Endodermal cell (in vitro differentiated cells): ENCODE data around the gene C18orf32. TPM values are rescaled to one million over a fixed set of nuclear protein-coding genes. Genes with fewer than 3 reads are reported as not detected.

Experiments
- DNase-seq: peaks from one replicate; pipeline ENCODE4 v3.0.0-alpha.2; 2017
- H3K27ac ChIP-seq: 2 replicates; pipeline ENCODE4 v1.5.1; 2013; ENCODE audit warnings: mild to moderate bottlenecking, low read depth, low read length, moderate library complexity
- H3K27me3 ChIP-seq: 2 replicates; pipeline ENCODE4 v1.6.1; 2013; ENCODE audit warnings: mild to moderate bottlenecking, low read length, moderate library complexity; ENCODE audit not compliant: insufficient read depth, control insufficient read depth, poor library complexity, severe bottlenecking
- H3K36me3 ChIP-seq: 2 replicates; pipeline ENCODE4 v1.7.0; 2013; ENCODE audit warnings: mild to moderate bottlenecking, low read length, moderate library complexity; ENCODE audit not compliant: control insufficient read depth, insufficient read depth
- H3K4me1 ChIP-seq: one replicate; pipeline ENCODE4 v1.7.0; 2013; ENCODE audit warnings: low read length; ENCODE audit not compliant: control insufficient read depth, insufficient read depth
- H3K4me3 ChIP-seq: 2 replicates; pipeline ENCODE4 v1.5.1; 2013; ENCODE audit warnings: mild to moderate bottlenecking, low read length, moderate library complexity
- H3K9ac ChIP-seq: 2 replicates; pipeline ENCODE4 v1.6.1; 2013; ENCODE audit warnings: mild to moderate bottlenecking, low read length, moderate library complexity; ENCODE audit not compliant: poor library complexity, severe bottlenecking; ENCODE audit errors: extremely low read depth
- H3K9me3 ChIP-seq: 2 replicates; pipeline ENCODE4 v1.6.1; 2013; ENCODE audit warnings: mild to moderate bottlenecking, low read length, moderate library complexity; ENCODE audit not compliant: control insufficient read depth
- H3K27ac Mint-ChIP-seq: 2 replicates; pipeline ENCODE4 v1.8.0; 2020; ENCODE audit warnings: mixed read lengths
- H3K27me3 Mint-ChIP-seq: 2 replicates; pipeline ENCODE4 v1.8.0; 2021; ENCODE audit warnings: mild to moderate bottlenecking, mixed read lengths; ENCODE audit not compliant: insufficient read depth
- H3K36me3 Mint-ChIP-seq: 2 replicates; pipeline ENCODE4 v1.8.0; 2020; ENCODE audit warnings: low read depth, mixed read lengths
- H3K4me1 Mint-ChIP-seq: 2 replicates; pipeline ENCODE4 v1.8.0; 2020; ENCODE audit warnings: mixed read lengths
- H3K4me3 Mint-ChIP-seq: 2 replicates; pipeline ENCODE4 v1.8.0; 2020; ENCODE audit warnings: mild to moderate bottlenecking, moderate library complexity, mixed read lengths
- H3K9me3 Mint-ChIP-seq: 2 replicates; pipeline ENCODE4 v1.8.0; 2020; ENCODE audit warnings: mild to moderate bottlenecking, mixed read lengths
- CTCF ChIP-seq: fragments of 200-600 bp; sonication (generic); conservative IDR thresholded peaks from 2 replicates; pipeline ENCODE4 v1.5.0; 2021; ENCODE audit warnings: antibody characterized with exemption, mild to moderate bottlenecking
- WGBS, 2 experiments: methylation state at CpG; one replicate each; pipeline versions ENCODE4 v1.1.5 to v1.1.7; 2013; ENCODE audit warnings: missing lambda C conversion rate in 2 of 2, mixed read lengths in 1 of 2; ENCODE audit not compliant: insufficient coverage in 1 of 2, insufficient read length in 1 of 2; 5-methylcytosine and 5-hydroxymethylcytosine counted together
- total RNA-seq, 2 donors: library from RNA; stranded (reverse); fragmentation: NEBNext Ultra II Directional in 1 of 2; extraction: Animal tissue kit (Norgen Biotek cat#: 25700) in 1 of 2; gene quantifications; 2 replicates in 1 of 2; 3 replicates in 1 of 2; pipeline ENCODE4 v1.2.1, GENCODE V29; 2021

C18orf32 gene
- total RNA-seq, 2 donors from 2014 or later: 31.4 to 32.9 TPM

GRCh38 chr18:49529596-49529995 is 42.6 kb upstream of the C18orf32 start:
- peaks cover 10% of the 10 kb centered on the region for H3K4me1 ChIP-seq
- no peak overlapping the region for H3K27ac ChIP-seq
- peak overlapping the region; percentile 36 for H3K4me3 ChIP-seq
- peak; percentile 25 for DNase-seq
- H3K36me3 ChIP-seq: no peaks in the 10 kb centered on the region
- peaks cover 32% of the 10 kb centered on the region for H3K4me1 Mint-ChIP-seq
- WGBS, 2 experiments: 84 to 95% methylated on average over 3 of the region's 3 CpGs
- peaks cover 39% of the 10 kb centered on the region for H3K9me3 Mint-ChIP-seq
- peaks cover 5% of the 10 kb centered on the region for H3K27me3 Mint-ChIP-seq
- H3K36me3 Mint-ChIP-seq: peaks cover 5% of the 10 kb centered on the region
- H3K27ac Mint-ChIP-seq: no peak overlapping the region
- H3K27me3 ChIP-seq: no peaks in the 10 kb centered on the region
- H3K4me3 Mint-ChIP-seq: no peak overlapping the region
- H3K9me3 ChIP-seq: peaks cover 62% of the 10 kb centered on the region
- TF ChIP-seq CTCF: no peak
- H3K9ac ChIP-seq: no peak overlapping the region

- 66 to 77% methylated on average over 8 of the region's 8 CpGs for WGBS, 2 experiments
- H3K9me3 Mint-ChIP-seq: peaks cover 31% of the 10 kb centered on the region
- Histone ChIP-seq H3K4me3 (peak overlapping the region; percentile 36), H3K4me1 (peaks cover 10% of the 10 kb centered on the region), H3K27me3 (no peaks in the 10 kb centered on the region), H3K9ac (no peak overlapping the region), H3K36me3 (no peaks in the 10 kb centered on the region), H3K27ac (no peak overlapping the region), H3K9me3 (peaks cover 52% of the 10 kb centered on the region)
- DNase-seq: peak; percentile 58
- H3K4me1 Mint-ChIP-seq: peaks cover 35% of the 10 kb centered on the region
- no peak for TF ChIP-seq CTCF
- peaks cover 5% of the 10 kb centered on the region for H3K36me3 Mint-ChIP-seq
- no peak overlapping the region for H3K4me3 Mint-ChIP-seq
- peak overlapping the region; percentile 94 for H3K27ac Mint-ChIP-seq
- H3K27me3 Mint-ChIP-seq: peaks cover 5% of the 10 kb centered on the region
Measured at GRCh38 chr18:49527631-49528327, 40.7 kb upstream of the C18orf32 start.

GRCh38 chr18:49525981-49526380 is 38.9 kb upstream of the C18orf32 start:
- no peak overlapping the region for H3K4me3 Mint-ChIP-seq
- Histone ChIP-seq H3K4me1 (peaks cover 10% of the 10 kb centered on the region), H3K4me3 (peak overlapping the region; percentile 10), H3K36me3 (no peaks in the 10 kb centered on the region), H3K27ac (no peak overlapping the region), H3K9ac (no peak overlapping the region), H3K9me3 (peaks cover 34% of the 10 kb centered on the region), H3K27me3 (no peaks in the 10 kb centered on the region)
- peak; percentile 20 for DNase-seq
- WGBS, 2 experiments: 97 to 100% methylated on average over 1 to 2 of the region's 2 CpGs
- TF ChIP-seq CTCF: no peak
- H3K27ac Mint-ChIP-seq: no peak overlapping the region
- peaks cover 5% of the 10 kb centered on the region for H3K36me3 Mint-ChIP-seq
- peaks cover 33% of the 10 kb centered on the region for H3K4me1 Mint-ChIP-seq
- no peaks in the 10 kb centered on the region for H3K27me3 Mint-ChIP-seq
- H3K9me3 Mint-ChIP-seq: peaks cover 22% of the 10 kb centered on the region
